ENCODE data around the gene RAD51B.

DNA sequence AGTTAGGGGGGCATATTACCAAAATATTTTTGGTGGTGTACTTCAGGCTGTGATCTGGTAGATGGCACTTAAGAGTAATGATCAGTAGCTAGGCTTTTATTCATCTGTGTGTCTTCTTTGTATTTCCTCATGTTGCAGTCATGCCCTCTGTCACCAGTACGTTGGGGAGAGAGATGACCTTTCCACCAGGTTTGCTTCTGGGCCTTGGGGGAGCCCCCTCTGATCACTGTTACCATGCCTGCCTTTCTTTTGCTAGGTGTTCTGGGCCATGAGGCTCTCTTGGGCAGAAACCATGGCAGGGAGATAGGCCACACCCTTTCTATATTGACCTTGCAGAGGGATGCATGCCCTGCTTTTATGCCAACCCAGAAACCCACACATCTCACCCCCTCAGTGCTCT, 208.5 kb downstream of the RAD51B start:
- TF ChIP-seq, protein P1, sequence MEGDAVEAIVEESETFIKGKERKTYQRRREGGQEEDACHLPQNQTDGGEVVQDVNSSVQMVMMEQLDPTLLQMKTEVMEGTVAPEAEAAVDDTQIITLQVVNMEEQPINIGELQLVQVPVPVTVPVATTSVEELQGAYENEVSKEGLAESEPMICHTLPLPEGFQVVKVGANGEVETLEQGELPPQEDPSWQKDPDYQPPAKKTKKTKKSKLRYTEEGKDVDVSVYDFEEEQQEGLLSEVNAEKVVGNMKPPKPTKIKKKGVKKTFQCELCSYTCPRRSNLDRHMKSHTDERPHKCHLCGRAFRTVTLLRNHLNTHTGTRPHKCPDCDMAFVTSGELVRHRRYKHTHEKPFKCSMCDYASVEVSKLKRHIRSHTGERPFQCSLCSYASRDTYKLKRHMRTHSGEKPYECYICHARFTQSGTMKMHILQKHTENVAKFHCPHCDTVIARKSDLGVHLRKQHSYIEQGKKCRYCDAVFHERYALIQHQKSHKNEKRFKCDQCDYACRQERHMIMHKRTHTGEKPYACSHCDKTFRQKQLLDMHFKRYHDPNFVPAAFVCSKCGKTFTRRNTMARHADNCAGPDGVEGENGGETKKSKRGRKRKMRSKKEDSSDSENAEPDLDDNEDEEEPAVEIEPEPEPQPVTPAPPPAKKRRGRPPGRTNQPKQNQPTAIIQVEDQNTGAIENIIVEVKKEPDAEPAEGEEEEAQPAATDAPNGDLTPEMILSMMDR (conservative IDR thresholded peaks at IDR 0.05; ENCODE audit: low read depth, low read length) = no peak
- TF ChIP-seq EZH2 (IDR thresholded peaks at IDR 0.05; ENCODE audit: low read length, unreplicated experiment) = no peak

Measured in PC-3 (cell line).